OCI-LY7 (cell line): ENCODE measurements around the gene PCYT2. TPM values are rescaled to one million over a fixed set of nuclear protein-coding genes. Genes with fewer than 3 reads are reported as not detected.

Source experiments
- BruUV-seq: library from RNA; stranded (reverse); fragments of 400-500 nt; replicated peaks from 2 replicates; lab custom pipeline; 2021; lab: Mats Ljungman, UMichigan
- CTCF ChIA-PET: fragments of 300-600 bp; sonication (Branson Sonifier 250); formaldehyde crosslinking; loops from one replicate; lab custom pipeline; 2022; ENCODE audit warnings: antibody characterized with exemption; ENCODE audit not compliant: unreplicated experiment; lab: Charles Lee
- POLR2A ChIA-PET: fragments of 300-600 bp; sonication (Branson Sonifier 250); formaldehyde crosslinking; loops from one replicate; lab custom pipeline; 2022; ENCODE audit warnings: antibody characterized with exemption; lab: Charles Lee
- DNase-seq: peaks from one replicate; pipeline ENCODE4 v3.0.0-alpha.2; 2015; ENCODE audit warnings: low spot score
- H2AFZ ChIP-seq: fragments of 200-600 bp; sonication (generic), shearing (Covaris generic); 2 replicates; pipeline ENCODE4 v1.6.1; 2014; ENCODE audit warnings: mild to moderate bottlenecking, antibody characterized with exemption, low read length, moderate library complexity
- H3K27ac ChIP-seq: fragments of 200-600 bp; sonication (generic); 2 replicates; pipeline ENCODE4 v1.5.1; 2014; ENCODE audit warnings: mixed run types, low read depth, mild to moderate bottlenecking, moderate library complexity, low read length, inconsistent platforms; ENCODE audit not compliant: poor library complexity, severe bottlenecking
- H3K36me3 ChIP-seq: fragments of 200-600 bp; sonication (generic); 2 replicates; pipeline ENCODE4 v1.6.1; 2014; ENCODE audit warnings: mild to moderate bottlenecking, antibody characterized with exemption, low read length, moderate library complexity, mixed read lengths; ENCODE audit not compliant: insufficient read depth
- H3K4me1 ChIP-seq: fragments of 200-600 bp; sonication (generic); 2 replicates; pipeline ENCODE4 v1.5.1; 2014; ENCODE audit warnings: mild to moderate bottlenecking, low read length; ENCODE audit not compliant: insufficient read depth, poor library complexity, severe bottlenecking
- H3K4me2 ChIP-seq: fragments of 200-600 bp; sonication (generic); 2 replicates; pipeline ENCODE4 v1.6.1; 2014; ENCODE audit warnings: mild to moderate bottlenecking, low read length
- H3K4me3 ChIP-seq: fragments of 200-600 bp; sonication (generic); 2 replicates; pipeline ENCODE4 v1.5.1; 2014; ENCODE audit warnings: mild to moderate bottlenecking, low read depth, low read length; ENCODE audit not compliant: poor library complexity, severe bottlenecking
- H3K79me2 ChIP-seq: fragments of 200-600 bp; sonication (generic); 2 replicates; pipeline ENCODE4 v1.6.1; 2016; ENCODE audit warnings: low read depth, mild to moderate bottlenecking, low read length, moderate library complexity, mixed read lengths; ENCODE audit not compliant: insufficient read depth
- H3K9me2 ChIP-seq: fragments of 200-600 bp; sonication (generic); 2 replicates; pipeline ENCODE4 v1.6.1; 2016; ENCODE audit warnings: mild to moderate bottlenecking, low read length, mixed read lengths; ENCODE audit not compliant: insufficient read depth
- H3K9me3 ChIP-seq: fragments of 200-600 bp; sonication (generic); 2 replicates; pipeline ENCODE4 v1.6.1; 2014; ENCODE audit warnings: mild to moderate bottlenecking, mixed run types, low read length, mixed read lengths
- H4K20me1 ChIP-seq: fragments of 200-600 bp; sonication (generic); 2 replicates; pipeline ENCODE4 v1.6.1; 2014; ENCODE audit warnings: mild to moderate bottlenecking, antibody characterized with exemption, low read length, moderate library complexity, mixed read lengths; ENCODE audit not compliant: insufficient read depth
- EZH2phosphoT487 ChIP-seq: fragments of 200-600 bp; sonication (generic); IDR thresholded peaks from 2 replicates; pipeline ENCODE4 v1.6.1; 2018; ENCODE audit warnings: low read depth, borderline replicate concordance, mild to moderate bottlenecking, mixed run types, antibody characterized with exemption, low read length, moderate library complexity, mixed read lengths
- intact Hi-C: fragments of 100-400 bp; cut with micrococcal nuclease; formaldehyde crosslinking; loops from one replicate; pipeline ENCODE4 v1.10.0; 2022; ENCODE audit not compliant: unreplicated experiment
- total RNA-seq, 2 experiments: library from RNA; depleted of rRNA in 1 of 2; stranded (reverse); fragments of >200 nt in 1 of 2; shearing (Covaris generic) in 1 of 2; gene quantifications; 2 replicates each; pipeline ENCODE4 v1.2.3, GENCODE V29; 2014 to 2022
- TF ChIP-seq, protein P1 (sequence below): fragments of 200-600 bp; sonication (generic); conservative IDR thresholded peaks from 2 replicates; pipeline ENCODE4 v1.5.1; 2014; ENCODE audit warnings: mild to moderate bottlenecking, antibody characterized with exemption, low read length, moderate library complexity, mixed read lengths

PCYT2 gene
- total RNA-seq, 2 experiments from 2014 or later, result 70.1 to 104 TPM

DNA sequence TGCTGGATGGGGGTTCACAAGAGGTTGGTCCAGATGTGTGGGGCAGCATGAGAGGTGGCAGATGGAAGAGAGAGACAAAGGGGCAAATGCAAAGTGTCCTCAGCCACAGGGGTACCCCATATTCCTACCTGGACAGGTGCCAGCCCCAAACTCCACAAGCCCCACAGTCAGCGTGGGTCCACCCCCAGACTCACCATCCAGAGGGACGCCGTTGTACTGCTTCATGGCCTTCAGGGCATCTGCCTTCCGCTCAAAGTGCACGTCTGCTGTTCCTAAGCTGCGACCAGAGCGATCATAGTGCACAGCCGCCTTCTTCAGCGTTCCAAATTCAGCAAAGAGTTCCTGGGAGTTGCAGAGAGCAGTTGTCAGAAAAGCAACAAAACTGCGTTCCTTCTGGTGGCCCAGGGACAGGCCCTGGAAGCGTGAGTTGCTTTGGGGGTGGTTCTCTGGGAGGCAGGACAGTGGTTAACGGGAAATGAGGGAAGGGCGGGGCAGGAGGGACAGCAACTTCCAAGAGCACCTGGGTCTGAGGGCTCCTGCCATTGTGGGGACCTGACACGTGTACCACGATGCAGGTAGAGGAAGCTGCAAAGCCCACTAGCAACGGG is 22.1 kb downstream of the PCYT2 start:
- ChIA-PET POLR2A (no interaction called here), CTCF (no interaction called here)
- H4K20me1 ChIP-seq, result peaks cover 22% of the 10 kb centered on the region
- no peak overlapping the region for H3K27ac ChIP-seq
- peaks cover 28% of the 10 kb centered on the region for H3K4me1 ChIP-seq
- intact Hi-C loops, result no loop called here
- no peak overlapping the region for H3K4me3 ChIP-seq
- H3K36me3 ChIP-seq, result peaks cover 69% of the 10 kb centered on the region
- BruUV-seq, result no TSS peak
- peak overlapping the region; percentile 92; the same call in 1 of the 2 replicates for H3K4me2 ChIP-seq
- H3K79me2 ChIP-seq, result peaks cover 63% of the 10 kb centered on the region
- TF ChIP-seq, protein P1, sequence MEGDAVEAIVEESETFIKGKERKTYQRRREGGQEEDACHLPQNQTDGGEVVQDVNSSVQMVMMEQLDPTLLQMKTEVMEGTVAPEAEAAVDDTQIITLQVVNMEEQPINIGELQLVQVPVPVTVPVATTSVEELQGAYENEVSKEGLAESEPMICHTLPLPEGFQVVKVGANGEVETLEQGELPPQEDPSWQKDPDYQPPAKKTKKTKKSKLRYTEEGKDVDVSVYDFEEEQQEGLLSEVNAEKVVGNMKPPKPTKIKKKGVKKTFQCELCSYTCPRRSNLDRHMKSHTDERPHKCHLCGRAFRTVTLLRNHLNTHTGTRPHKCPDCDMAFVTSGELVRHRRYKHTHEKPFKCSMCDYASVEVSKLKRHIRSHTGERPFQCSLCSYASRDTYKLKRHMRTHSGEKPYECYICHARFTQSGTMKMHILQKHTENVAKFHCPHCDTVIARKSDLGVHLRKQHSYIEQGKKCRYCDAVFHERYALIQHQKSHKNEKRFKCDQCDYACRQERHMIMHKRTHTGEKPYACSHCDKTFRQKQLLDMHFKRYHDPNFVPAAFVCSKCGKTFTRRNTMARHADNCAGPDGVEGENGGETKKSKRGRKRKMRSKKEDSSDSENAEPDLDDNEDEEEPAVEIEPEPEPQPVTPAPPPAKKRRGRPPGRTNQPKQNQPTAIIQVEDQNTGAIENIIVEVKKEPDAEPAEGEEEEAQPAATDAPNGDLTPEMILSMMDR, result no peak
- TF ChIP-seq EZH2phosphoT487, result no peak
- DNase-seq, result no peak
- no peaks in the 10 kb centered on the region for H3K9me3 ChIP-seq
- H2AFZ ChIP-seq, result no peak overlapping the region
- no peaks in the 10 kb centered on the region for H3K9me2 ChIP-seq

DNA sequence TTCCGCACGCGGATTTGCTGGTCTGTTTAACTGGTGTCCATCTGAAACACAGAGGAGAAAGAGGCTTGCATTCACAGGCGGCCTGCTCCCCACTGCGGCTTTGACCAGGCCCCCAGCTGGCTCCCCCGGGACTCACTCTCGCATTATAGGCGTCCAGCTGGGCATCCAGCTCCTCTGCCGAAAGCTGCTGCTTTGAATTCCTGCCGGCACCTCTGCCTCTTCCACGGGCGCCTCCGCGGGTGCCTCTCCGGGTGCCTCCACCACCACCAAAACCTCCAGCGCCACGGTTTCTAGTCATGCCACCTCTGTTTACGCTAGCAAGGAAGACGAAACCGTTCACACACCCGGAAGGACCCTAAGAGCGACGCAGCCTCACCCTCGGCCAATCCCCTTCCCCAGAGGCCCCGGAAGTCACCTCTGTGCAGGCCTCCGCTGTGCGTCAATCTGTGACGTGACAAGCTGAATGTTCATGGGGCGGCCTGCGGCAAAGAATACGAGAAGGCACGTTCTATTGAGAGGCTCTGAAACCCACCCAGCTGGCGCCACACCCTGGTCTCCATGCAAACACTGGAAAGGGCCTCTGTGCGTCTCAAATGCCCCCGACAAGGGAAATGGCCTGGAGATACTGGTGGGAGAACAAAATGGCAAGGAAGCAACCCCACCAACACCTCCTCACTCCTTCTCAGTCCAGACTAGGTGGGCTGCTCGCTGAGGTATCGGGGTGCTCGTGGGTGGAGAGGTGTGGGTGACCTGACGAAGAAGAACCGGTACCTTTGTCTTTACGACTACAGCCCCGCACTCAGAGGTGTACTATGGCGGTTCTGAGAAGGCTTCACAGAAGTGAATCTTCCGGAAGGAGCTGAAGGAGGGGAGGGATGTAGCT is 22.9 kb downstream of the PCYT2 start:
- no peaks in the 10 kb centered on the region for H3K9me2 ChIP-seq
- H4K20me1 ChIP-seq, result peaks cover 22% of the 10 kb centered on the region
- no peak overlapping the region for H3K4me2 ChIP-seq
- peaks cover 56% of the 10 kb centered on the region for H3K79me2 ChIP-seq
- DNase-seq, result no peak
- intact Hi-C loops, result no loop called here
- no peak overlapping the region for H2AFZ ChIP-seq
- H3K27ac ChIP-seq, result no peak overlapping the region
- peaks cover 20% of the 10 kb centered on the region for H3K4me1 ChIP-seq
- ChIA-PET CTCF (no interaction called here), POLR2A (no interaction called here)
- no TSS peak for BruUV-seq
- no peak for TF ChIP-seq EZH2phosphoT487
- TF ChIP-seq, protein P1, result no peak
- peaks cover 76% of the 10 kb centered on the region for H3K36me3 ChIP-seq
- H3K9me3 ChIP-seq, result no peaks in the 10 kb centered on the region
- H3K4me3 ChIP-seq, result no peak overlapping the region
